KOPT-K1 (cell line): Measurements from ENCODE around the gene HNRNPR.
"Not testable (repeated sequence)": the region's sequence is repeated elsewhere in the genome, so short reads cannot be mapped to it uniquely, and the experiment has no call there.

Experiments
- H3K27ac ChIP-seq: fragments of 200-600 bp; sonication (generic); 2 replicates; pipeline ENCODE4 v1.5.1; 2016; ENCODE audit warnings: antibody characterized with exemption, mild to moderate bottlenecking, low read depth, low read length; ENCODE audit not compliant: poor library complexity, severe bottlenecking
- H3K36me3 ChIP-seq: fragments of 200-600 bp; sonication (generic); 2 replicates; pipeline ENCODE4 v1.5.1; 2017; ENCODE audit warnings: antibody characterized with exemption, mild to moderate bottlenecking, low read length, moderate library complexity; ENCODE audit not compliant: insufficient read depth
- H3K9me3 ChIP-seq: fragments of 200-600 bp; sonication (generic); 2 replicates; pipeline ENCODE4 v1.5.1; 2017; ENCODE audit warnings: antibody characterized with exemption, low read length, mild to moderate bottlenecking; ENCODE audit not compliant: insufficient read depth, poor library complexity, severe bottlenecking

The HNRNPR gene

DNA sequence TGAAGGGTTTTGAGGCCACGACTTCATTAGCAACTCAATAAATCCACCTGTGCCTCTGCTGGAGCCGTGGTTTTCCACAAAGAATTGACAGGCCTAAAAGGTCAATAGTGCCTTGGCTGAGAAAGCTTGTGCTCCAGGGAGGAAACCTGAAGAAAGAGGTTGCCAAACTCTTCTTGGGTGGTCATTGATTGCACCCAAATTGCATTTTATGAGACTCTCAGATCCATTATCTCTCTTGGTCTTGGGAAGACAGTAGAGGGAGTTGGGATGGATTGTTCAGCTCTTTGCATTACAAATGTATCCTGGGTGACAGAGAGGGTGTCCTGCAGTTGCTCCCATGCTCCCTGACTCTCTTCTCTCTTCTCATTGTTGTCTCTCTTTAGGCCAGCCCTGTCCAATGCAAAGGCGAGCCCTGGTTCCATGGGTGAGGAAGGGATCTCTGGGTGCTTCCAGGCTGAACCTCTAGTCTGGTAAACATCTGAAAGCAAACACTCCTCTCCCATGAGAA is 80.7 kb downstream of the HNRNPR start:
- no peaks in the 10 kb centered on the region for H3K9me3 ChIP-seq

DNA sequence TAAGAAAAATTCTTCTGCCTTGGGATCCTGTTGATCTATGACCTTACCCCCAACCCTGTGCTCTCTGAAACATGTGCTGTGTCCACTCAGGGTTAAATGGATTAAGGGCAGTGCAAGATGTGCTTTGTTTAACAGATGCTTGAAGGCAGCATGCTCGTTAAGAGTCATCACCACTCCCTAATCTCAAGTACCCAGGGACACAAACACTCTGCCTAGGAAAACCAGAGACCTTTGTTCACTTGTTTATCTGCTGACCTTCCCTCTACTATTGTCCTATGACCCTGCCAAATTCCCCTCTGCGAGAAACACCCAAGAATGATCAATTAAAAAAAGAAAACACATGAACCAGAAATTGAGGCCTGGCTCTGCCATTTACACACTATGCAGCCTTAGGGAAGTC is 86.0 kb downstream of the HNRNPR start:
- not testable (repeated sequence) for H3K9me3 ChIP-seq, H3K36me3 ChIP-seq, H3K27ac ChIP-seq

More for the DNA sequence above, 80.7 kb downstream of the HNRNPR start:
- Histone ChIP-seq H3K27ac (no peak overlapping the region), H3K36me3 (no peaks in the 10 kb centered on the region)

DNA sequence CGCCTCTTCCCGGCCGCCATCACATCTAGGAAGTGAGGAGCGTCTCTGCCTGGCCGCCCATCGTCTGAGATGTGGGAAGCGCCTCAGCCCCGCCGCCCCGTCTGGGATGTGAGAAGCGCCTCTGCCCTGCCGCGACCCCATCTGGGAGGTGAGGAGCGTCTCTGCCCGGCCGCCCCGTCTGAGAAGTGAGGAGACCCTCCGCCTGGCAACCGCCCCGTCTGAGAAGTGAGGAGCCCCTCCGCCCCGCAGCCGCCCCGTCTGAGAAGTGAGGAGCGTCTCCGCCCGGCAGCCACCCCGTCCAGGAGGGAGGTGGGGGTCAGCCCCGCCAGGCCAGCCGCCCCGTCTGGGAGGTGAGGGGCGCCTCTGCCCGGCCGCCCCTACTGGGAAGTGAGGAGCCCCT is 86.7 kb downstream of the HNRNPR start:
- H3K9me3 ChIP-seq, H3K27ac ChIP-seq, H3K36me3 ChIP-seq: not testable (repeated sequence)
